Measurements from ENCODE around the gene TSACC.
"Not testable (repeated sequence)": the region's sequence is repeated elsewhere in the genome, so short reads cannot be mapped to it uniquely, and the experiment has no call there.

TSACC gene

GRCh38 chr1:156338180-156338976 lies at the start of gene TSACC, which contains the start of gene CCT3:
TSS of gene TSACC (plus strand) at chr1:156338526. CDS start at chr1:156339758, 1,232 bp downstream.
TSS of gene CCT3 (minus strand) at chr1:156338292. CDS start at chr1:156338184, 108 bp downstream.
- DNase-seq, result peak; percentile 99 to 100

- no peak for DNase-seq
Observed at GRCh38 chr1:156289857-156290256, 48.5 kb upstream of the TSACC start.

DNA sequence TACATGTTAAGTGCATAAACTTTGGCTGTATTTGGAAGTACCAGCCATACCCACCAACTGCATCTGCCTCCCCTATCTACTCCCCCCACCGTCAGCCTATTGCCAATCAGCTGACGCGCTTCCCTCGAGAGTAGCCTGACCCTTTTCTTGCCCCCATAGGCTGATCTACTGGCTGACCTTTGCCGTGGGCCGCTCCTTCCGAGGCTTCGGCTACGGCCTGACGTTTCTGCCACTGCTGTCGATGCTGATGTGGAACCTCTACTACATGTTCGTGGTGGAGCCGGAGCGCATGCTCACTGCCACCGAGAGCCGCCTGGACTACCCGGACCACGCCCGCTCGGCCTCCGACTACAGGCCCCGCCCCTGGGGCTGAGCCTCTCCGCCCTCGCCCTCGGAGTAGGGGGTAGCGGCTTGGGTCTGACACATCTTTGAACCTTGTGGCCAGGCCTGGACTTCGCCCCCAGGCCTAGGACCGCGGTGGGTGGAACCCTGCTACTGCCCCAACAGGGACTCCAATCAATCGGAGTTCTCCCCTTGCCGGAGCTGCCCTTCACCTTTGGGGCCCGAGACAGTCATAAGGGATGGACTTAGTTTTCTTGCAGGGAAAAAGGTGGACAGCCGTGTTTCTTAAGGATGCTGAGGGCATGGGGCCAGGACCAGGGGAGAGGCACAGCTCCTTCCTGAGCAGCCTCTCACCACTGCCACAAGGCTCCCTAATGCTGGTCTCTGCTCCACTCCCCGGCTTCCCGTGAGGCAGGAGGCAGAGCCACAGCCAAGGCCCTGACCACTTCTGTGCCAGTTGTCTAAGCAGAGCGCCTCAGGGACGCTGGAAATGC lies 46.9 kb upstream of the TSACC start:
- DNase-seq, result peak; percentile 68 to 72

GRCh38 chr1:156293098-156293434 lies 45.3 kb upstream of the TSACC start:
- DNase-seq, result no peak

DNA sequence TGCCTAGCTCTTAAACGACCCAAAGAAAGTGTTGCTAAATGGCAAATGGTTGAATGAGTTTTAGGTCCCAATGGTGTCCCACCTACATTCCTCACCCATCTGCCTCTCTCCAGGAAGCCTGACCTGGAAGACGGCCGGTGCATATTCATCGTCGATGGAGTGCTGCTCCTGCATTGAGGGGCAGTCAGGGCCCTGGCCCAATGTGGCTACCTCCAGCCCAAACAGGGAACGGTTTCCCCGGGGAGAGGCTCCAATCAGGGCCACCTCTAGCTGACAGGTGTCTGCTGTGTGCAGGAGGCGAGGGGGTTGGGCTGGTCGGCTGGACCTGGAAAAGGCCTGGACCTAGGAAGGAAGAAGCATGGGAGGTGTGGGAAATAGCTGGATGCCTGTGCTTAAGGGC lies 44.4 kb upstream of the TSACC start:
- no peak for DNase-seq

GRCh38 chr1:156295391-156295947 lies 42.9 kb upstream of the TSACC start, which contains the start of gene GLMP:
TSS of gene GLMP (minus strand) at chr1:156295679. CDS start at chr1:156295645, 34 bp downstream.
- peak; percentile 38 to 64 for DNase-seq

DNA sequence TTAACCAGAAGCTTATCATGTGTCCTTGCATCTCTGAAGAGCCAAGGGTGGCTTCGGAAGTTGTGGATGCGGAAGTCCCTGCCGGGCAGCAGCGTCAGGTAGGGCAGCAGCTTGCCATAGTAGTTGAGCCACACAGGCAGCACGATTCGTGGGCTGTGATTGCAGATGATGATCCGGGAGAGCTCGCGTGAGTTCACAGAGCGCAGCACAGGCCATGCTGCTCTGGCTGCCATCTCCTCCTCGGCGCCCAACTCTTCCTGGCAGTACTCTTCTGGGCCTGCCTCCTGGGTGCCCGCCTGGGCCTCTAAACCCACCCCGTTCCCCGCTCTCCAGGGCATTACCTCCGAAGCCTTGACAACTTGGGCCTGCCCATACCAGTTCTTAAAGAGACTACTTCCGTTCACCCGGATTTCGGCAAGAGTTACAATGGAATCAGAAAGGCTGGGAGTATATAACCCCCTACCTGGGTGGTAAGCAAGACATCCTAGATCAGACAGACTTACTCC lies 39.4 kb upstream of the TSACC start, which contains the start of gene VHLL:
VHLL (minus strand) TSS at position 456 of the 506 bp plus-strand sequence; CDS start at position 338, 118 bp downstream.
- no peak for DNase-seq

DNA sequence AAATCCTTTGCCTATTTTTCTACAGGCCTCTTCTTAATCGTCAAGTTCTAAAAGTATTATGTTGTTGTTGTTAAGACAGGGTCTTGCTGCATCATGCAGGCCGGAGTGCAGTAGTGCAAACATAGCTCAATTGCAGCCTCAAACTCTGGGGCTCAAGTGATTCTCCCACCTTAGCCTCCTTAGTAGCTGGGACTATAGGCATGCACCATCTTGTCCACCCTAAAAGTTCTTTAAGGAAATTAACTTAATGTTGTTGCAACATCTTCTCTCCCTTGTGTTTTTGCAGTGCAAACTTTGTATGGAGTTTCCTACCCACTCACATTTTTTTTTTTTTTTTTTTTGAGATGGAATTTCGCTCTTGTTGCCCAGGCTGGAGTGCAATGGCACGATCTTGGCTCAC lies 35.1 kb upstream of the TSACC start:
- DNase-seq, result no peak

DNA sequence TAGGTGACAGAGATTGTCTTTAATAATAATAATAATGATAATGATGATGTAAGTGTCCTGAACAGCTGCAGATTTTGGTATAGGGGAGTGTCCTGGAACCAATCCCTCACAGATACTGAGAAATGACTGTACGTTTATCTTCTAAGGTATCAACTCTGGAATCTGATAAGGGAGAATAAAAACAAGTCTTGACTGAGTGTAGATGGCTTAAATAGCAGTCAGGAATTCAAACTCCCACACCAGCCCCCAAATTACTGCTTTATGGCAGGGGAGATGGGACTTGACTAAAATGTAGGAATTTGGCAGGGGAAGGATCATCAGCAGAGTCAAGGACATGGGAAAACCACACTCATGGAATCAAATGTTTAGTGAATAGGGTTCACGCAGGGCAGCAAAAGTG lies 33.1 kb upstream of the TSACC start:
- no peak for DNase-seq

DNA sequence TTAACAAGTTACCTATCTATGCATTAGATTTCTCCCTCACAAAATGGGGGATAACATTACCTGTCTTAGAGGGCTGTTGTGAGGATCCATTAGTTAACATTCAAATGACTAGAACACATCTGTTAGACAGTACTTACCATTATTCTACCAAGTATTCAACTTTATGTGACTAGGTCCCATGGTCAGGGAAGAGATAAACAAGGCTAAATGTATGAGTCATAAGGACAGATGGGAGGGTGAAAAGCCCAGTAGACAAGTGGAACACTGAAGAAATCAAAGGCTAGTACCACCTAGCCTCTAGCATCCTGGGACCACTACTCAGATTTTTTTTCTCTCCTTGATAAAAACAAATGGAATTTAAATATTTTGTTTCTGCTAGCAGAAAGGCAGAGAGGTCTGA lies 30.2 kb upstream of the TSACC start:
- DNase-seq, result no peak

GRCh38 chr1:156310962-156311361 lies 27.4 kb upstream of the TSACC start:
- DNase-seq, result peak in 1 of 2 donors; percentile 6

GRCh38 chr1:156316909-156317308 lies 21.4 kb upstream of the TSACC start:
- DNase-seq, result no peak

DNA sequence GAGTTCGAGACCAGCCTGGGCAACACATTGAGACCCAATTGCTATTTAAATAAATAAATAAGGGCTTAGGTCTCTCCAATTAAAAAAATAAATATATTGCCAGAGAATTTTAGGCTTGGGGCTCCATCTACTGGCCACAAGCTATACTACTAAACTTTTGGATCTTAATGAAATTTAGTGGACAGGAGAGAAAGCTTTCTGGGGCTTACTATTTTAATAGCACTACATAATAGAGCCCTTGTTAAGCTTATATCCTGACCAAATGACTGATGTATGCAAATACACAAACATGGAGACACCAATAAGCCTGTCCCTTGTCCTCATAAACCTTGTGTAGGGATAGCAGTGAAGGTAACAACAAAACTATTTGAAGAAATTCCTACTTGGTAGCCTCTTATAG lies 18.7 kb upstream of the TSACC start:
- DNase-seq, result peak; percentile 8 to 56

GRCh38 chr1:156320560-156320959 lies 17.8 kb upstream of the TSACC start:
- no peak for DNase-seq

DNA sequence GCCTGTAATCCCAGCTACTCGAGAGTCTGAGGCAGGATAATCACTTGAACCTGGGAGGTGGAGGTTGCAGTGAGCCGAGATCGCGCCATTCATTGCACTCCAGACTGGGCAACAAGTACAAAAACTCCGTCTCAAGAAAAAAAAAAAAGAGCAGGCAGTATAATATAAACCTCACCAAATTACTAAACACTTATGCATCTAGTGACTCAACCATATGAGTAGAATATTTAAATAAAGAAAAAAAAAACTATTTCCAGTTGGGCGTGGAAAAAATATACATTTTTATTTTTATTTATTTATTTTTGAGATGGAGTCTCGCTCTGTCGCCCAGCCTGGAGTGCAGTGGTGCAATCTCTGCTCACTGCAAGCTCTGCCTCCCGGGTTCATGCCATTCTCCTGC lies 15.1 kb upstream of the TSACC start:
- not testable (repeated sequence) for DNase-seq

DNA sequence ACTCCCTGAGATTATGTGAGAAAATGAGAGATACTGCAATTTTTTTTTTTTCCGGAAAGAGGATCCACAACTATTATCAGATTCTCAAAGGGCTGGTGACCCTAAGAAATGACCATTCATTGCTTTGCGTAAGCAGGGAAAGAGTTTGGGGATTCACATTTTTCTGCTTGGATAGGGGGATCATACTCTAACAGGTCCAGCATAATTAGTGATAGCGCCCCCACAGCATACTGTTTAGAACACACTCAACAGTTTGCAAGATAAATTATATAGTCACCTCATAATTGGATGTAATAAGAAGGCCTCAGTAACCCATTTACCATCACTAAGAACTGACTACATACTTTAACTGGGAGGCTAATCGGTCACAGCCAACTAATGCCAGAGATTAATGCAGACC lies 2.1 kb upstream of the TSACC start:
- DNase-seq, result peak; percentile 6 to 9

DNA sequence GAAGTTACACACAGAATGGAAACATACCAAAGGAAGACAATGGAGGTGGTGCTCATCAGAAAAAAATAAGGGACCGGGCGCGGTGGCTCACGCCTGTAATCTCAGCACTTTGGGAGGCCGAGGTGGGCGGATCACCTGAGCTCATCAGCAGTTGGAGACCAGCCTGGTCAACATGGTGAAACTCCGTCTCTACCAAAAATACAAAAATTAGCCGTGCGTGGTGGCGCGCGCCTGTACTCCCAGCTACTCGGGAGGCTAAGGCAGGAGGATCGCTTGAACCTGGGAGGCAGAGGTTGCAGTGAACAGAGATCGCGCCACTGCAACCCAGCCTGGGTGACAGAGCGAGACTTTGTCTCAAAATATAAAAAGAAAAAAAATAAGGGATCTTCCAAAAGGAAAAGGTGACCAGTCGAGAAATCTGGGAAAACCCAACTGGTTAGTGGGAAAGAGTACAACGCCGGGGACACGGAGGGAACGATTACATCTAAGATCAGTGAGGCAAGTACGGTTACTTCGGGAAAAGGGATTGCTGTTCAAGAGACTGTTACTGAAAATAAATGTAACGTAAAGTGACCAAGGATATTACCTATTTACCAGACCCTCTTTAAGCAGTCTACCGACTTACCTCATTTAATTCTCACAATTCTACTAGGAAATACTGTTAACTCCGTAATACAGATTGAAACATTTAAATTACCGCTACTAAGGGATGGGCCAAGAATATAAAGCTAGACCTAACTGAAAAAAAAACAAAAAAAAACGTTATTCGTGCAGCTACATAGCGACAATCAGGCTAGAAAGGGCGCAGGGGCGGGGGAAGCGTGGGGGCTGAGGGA lies 1.1 kb upstream of the TSACC start:
- peak; percentile 32 to 34 for DNase-seq

DNA sequence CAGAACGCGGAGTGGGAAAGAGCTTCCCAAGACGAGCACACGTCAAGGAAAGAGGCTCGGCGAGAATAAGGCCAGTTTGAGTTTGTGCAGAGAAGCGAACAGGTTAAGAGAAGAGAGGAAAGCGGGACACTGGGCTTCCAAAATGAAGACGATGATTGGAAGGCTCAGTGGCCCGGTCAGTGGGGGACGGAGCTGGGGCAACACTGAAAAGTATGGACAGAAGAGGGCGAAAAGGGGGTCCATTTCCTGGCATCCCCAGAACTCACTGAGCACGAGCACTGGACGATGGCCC lies 492 bp upstream of the TSACC start:
- DNase-seq, result no peak

DNA sequence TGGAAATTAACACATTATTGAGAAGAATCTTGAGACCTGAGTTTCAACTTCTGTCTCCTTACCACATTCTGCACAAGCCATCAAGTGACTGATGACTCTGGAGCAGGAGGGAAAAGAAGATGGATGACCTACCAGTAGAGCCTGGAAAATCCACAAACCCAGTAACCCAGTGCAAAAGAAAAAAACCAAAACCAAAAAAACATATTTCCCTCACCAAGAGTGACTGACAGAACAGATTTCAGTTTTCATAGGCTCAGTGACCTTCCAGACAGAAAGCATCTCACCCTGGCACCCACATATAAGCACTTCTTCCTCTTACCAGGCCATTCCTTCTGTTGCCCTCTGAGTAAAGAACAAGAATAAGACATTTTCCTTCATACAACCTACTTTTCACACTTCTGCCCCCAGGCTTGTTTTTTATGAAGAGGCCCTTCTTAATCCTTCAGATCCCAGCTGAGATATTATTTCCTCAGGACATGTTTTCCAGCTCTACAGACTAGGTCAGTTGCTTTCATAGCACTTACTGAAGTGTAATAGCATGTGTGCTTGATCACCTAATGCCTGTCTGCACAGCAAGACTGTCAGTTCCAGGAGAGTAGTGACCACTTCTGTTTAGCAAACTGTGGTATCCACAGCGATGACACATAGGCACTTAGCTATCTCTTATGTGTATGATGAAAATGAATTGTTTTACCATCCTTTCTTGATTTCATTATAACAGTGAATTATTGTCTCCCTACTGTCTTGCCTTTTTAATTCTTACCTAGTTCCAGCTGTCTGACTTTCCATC lies 4.0 kb downstream of the TSACC start:
- DNase-seq, result peak in 1 of 2 donors; percentile 33

DNA sequence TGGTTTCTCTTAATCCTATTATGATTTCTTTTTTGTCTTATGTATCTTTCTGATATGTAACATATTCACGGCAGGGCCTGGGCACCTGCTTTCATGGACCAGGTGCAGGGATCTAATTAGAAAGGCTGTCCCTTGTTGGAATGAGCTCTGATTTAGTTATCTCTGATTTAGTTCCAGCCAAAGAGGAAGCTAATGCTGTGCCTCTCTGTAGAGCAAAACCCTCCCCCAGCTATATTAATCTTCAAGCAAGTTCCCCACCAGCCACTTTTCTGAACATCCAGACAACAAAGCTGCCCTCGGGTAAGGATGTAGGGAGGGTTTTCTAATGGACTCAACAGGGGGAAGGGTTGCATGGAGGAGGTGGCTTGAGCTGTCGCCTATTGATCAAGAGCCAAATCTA lies 6.1 kb downstream of the TSACC start:
- DNase-seq, result no peak

DNA sequence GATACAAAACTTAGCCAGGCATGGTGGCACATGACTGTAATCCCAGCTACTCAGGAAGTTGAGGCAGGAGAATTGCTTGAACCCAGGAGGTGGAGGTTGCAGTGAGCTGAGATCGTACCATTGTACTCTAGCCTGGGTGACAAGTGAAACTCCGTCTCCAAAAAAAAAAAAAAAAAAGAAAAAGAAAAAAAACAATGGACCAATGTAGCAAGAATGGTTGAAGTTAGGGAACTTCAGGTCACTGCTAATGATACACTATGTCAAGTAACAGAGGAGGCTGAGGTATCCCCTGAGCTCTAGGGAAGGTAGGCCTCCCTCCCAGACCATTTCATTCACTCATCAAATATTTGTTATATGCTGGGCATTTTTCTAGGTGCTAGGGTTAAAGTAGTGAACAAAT lies 7.7 kb downstream of the TSACC start:
- not testable (repeated sequence) for DNase-seq

DNA sequence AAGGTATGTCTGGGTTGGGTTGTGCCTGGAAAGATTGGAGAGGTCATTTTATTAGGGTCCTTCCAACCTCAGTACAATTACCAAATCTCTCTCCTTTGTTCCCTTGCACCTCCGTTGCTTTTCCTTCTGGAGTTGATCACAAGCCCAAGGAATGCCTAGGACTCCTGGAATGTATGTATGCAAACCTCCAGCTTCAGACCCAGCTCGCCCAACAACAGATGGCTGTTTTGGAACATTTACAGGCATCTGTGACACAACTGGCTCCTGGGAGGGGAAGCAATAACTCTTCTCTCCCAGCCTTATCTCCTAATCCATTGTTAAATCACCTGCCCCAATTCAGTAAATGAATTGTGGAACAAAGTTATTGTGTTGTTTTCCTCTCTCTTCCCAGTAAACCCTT lies 8.3 kb downstream of the TSACC start:
- no peak for DNase-seq
